GM12892 (cell line): ENCODE data around the gene TECRL.

Source experiments
- POLR2A ChIP-seq: IDR thresholded peaks from 2 replicates; pipeline ENCODE4 v1.6.1; 2011; ENCODE audit warnings: low read depth, low read length, control low read depth
- POLR2AphosphoS5 ChIP-seq: IDR thresholded peaks from 2 replicates; pipeline ENCODE4 v1.6.1; 2011; ENCODE audit warnings: low read depth, low read length, control low read depth

DNA sequence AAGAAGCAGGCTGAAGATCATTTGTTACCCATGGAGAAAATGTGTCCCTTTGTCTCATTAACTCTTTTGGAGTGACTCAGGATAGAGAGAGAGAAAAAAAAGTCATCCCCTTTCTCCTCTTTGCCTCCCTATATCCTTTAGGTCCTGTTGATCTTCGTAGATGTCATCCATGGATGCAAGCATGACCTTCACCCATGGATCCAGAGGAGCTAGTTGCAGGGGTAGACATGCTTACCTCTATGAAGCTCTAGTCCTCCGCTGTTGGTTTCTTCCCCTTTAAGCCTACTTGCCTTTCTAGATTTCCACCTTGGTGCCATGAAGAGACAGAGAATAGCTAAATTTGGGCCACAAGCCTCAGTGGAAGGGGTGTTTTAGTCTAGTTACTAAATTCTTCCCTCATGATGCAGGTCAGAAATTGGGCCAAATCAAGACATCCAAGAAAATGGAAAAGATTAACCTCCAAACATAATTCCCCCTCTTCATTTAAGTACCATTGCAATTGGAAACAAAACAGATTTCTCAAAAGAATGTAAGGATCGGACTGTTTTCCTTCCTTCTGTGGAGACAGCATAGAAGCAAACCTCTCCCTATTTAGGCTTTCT, 178.4 kb downstream of the TECRL start:
- TF ChIP-seq POLR2AphosphoS5 (no peak), POLR2A (no peak)
